ENCODE data around the gene ISM1. TPM values are rescaled to one million over a fixed set of nuclear protein-coding genes. Genes with fewer than 3 reads are reported as not detected.

Gene ISM1
- total RNA-seq, 4 donors from 2014 or later, result 1.8 to 7.1 (median 4.0) TPM

DNA sequence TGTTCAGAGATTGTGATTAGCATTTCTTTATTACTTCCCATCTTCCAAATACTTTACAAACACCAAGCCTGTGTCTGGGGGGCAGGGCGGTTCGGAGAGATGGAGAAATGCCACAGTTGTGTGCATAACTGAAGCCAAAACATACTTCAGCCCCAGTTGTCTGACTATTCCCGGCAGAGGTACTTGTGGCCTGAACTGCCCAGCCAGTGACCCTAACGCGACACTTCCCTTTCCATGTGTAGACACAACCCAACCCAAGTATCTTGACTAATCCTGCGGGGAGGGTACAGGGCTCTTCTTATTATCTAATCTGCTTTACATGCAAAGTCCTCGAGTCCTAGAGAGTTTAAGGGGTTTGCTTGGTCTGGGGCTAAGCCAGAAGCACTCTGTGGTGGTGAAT is 46.2 kb downstream of the ISM1 start:
- WGBS, result 71% methylated on average over 7 of the region's 7 CpGs
- TF ChIP-seq, protein P1, sequence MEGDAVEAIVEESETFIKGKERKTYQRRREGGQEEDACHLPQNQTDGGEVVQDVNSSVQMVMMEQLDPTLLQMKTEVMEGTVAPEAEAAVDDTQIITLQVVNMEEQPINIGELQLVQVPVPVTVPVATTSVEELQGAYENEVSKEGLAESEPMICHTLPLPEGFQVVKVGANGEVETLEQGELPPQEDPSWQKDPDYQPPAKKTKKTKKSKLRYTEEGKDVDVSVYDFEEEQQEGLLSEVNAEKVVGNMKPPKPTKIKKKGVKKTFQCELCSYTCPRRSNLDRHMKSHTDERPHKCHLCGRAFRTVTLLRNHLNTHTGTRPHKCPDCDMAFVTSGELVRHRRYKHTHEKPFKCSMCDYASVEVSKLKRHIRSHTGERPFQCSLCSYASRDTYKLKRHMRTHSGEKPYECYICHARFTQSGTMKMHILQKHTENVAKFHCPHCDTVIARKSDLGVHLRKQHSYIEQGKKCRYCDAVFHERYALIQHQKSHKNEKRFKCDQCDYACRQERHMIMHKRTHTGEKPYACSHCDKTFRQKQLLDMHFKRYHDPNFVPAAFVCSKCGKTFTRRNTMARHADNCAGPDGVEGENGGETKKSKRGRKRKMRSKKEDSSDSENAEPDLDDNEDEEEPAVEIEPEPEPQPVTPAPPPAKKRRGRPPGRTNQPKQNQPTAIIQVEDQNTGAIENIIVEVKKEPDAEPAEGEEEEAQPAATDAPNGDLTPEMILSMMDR (IDR thresholded peaks at IDR 0.05), result no peak
- TF ChIP-seq EP300 (IDR thresholded peaks at IDR 0.05) (no peak), POLR2AphosphoS5 (IDR thresholded peaks at IDR 0.05) (no peak), POLR2A (IDR thresholded peaks at IDR 0.05; ENCODE audit: low read depth) (no peak)
- intact Hi-C loops (cut with DNase I), result no loop called here
- H3K27ac ChIP-seq (replicated peaks in 1 of 4), result no peak overlapping the region
- no peak overlapping the region for H3K4me3 ChIP-seq
- DNase-seq (ENCODE audit: extremely low spot score), result no peak
- H3K36me3 ChIP-seq, result no peaks in the 10 kb centered on the region
- no peaks in the 10 kb centered on the region for H3K9me3 ChIP-seq
- H3K4me1 ChIP-seq, result peaks cover 0 to 5% (median 0%) of the 10 kb centered on the region in 4 donors
- H3K27me3 ChIP-seq, result no peaks in the 10 kb centered on the region

DNA sequence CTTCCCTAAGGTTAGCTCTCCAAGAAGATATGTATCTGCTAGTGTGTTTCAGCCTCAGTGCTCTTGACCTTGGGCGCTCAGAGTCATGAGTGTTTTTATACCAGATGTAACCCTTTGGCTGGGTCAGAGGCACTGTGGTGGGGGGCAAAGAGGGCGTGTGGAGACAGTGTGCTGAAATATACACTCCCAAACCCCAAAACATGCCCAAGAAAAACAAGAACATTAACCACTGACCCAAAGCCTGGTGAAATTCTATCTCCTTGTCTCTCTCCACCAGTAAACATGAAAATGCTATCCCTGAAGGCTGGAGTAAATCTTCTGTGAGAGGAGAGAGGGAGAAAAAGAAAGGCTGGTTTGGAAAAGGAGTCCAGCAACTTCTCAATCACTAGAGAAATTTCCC is 47.9 kb downstream of the ISM1 start:
- no peak overlapping the region for H3K27ac ChIP-seq (replicated peaks in 1 of 4)
- peaks cover 0 to 5% (median under 1%) of the 10 kb centered on the region in 4 donors for H3K4me1 ChIP-seq
- H3K9me3 ChIP-seq, result no peaks in the 10 kb centered on the region
- TF ChIP-seq POLR2AphosphoS5 (IDR thresholded peaks at IDR 0.05) (no peak), POLR2A (IDR thresholded peaks at IDR 0.05; ENCODE audit: low read depth) (no peak), EP300 (IDR thresholded peaks at IDR 0.05) (no peak)
- TF ChIP-seq, protein P1 (IDR thresholded peaks at IDR 0.05), result no peak
- intact Hi-C loops (cut with DNase I), result no loop called here
- no peak for DNase-seq (ENCODE audit: extremely low spot score)
- 60% methylated on average over 2 of the region's 2 CpGs for WGBS
- H3K27me3 ChIP-seq, result no peaks in the 10 kb centered on the region
- H3K4me3 ChIP-seq, result no peak overlapping the region
- H3K36me3 ChIP-seq, result no peaks in the 10 kb centered on the region

DNA sequence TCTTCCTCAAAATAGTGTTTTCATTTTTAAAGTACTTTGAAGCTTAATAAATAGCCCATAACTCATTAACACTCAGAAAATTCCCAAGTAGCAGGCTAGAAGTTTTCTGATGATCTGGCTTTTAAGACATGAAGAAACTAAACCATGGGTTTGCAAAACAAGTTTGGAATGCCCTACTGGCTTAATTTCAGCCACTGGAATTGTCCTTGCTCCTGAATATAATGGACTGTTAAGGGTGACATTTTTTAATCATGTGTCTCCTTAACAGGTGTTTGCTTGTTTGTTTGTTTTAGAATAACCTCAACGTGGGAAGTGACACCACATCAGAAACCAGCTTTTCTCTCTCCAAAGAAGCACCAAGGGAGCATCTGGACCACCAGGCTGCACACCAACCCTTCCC is 49.1 kb downstream of the ISM1 start:
- DNase-seq (ENCODE audit: extremely low spot score), result no peak
- Histone ChIP-seq H3K9me3 (no peaks in the 10 kb centered on the region), H3K4me1 (peaks cover 4 to 10% (median 5%) of the 10 kb centered on the region in 4 donors), H3K4me3 (no peak overlapping the region), H3K36me3 (no peaks in the 10 kb centered on the region), H3K27ac (replicated peaks in 1 of 4) (no peak overlapping the region), H3K27me3 (no peaks in the 10 kb centered on the region)
- WGBS, result 31% methylated on average over 1 of the region's 1 CpG
- TF ChIP-seq POLR2A (IDR thresholded peaks at IDR 0.05; ENCODE audit: low read depth), result no peak
- TF ChIP-seq POLR2AphosphoS5 (IDR thresholded peaks at IDR 0.05), result no peak
- TF ChIP-seq, protein P1 (IDR thresholded peaks at IDR 0.05), result no peak
- no peak for TF ChIP-seq EP300 (IDR thresholded peaks at IDR 0.05)
- intact Hi-C loops (cut with DNase I), result no loop called here

DNA sequence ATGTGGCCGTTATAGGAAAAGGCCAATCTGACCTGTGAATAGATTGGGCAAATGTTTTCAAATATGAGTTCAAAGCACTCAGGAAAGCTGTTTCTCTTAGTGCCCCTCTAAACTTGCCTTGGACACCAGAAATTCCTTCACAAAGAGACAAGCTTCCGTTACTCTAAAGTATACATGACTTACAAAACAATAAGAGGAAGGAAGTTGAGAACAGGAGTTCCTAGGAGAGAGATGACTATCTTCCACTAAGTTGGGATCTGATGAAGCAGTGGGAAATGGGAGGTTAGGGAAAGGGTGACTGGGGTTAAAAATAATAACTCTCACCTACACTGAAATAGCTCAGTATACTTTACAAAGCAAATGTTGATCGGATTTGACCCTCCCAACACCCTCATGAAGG is 50.0 kb downstream of the ISM1 start:
- no peaks in the 10 kb centered on the region for H3K36me3 ChIP-seq
- TF ChIP-seq POLR2A (IDR thresholded peaks at IDR 0.05; ENCODE audit: low read depth), result no peak
- TF ChIP-seq EP300 (IDR thresholded peaks at IDR 0.05), result no peak
- no peak for TF ChIP-seq POLR2AphosphoS5 (IDR thresholded peaks at IDR 0.05)
- TF ChIP-seq, protein P1 (IDR thresholded peaks at IDR 0.05), result no peak
- peaks cover 4 to 10% (median 5%) of the 10 kb centered on the region in 4 donors for H3K4me1 ChIP-seq
- no peak for DNase-seq (ENCODE audit: extremely low spot score)
- WGBS, result 72% methylated on average over 3 of the region's 3 CpGs
- no peaks in the 10 kb centered on the region for H3K27me3 ChIP-seq
- intact Hi-C loops (cut with DNase I), result no loop called here
- H3K27ac ChIP-seq (replicated peaks in 1 of 4), result no peak overlapping the region
- H3K4me3 ChIP-seq, result no peak overlapping the region
- no peaks in the 10 kb centered on the region for H3K9me3 ChIP-seq

Data from esophagus muscularis mucosa (tissue), 4 donors.